ENCODE results near the gene MC1R. TPM values are rescaled to one million over a fixed set of nuclear protein-coding genes. Genes with fewer than 3 reads are reported as not detected.

The MC1R gene
- total RNA-seq, 1 donor from 2014 or later, result 1.6 TPM

DNA sequence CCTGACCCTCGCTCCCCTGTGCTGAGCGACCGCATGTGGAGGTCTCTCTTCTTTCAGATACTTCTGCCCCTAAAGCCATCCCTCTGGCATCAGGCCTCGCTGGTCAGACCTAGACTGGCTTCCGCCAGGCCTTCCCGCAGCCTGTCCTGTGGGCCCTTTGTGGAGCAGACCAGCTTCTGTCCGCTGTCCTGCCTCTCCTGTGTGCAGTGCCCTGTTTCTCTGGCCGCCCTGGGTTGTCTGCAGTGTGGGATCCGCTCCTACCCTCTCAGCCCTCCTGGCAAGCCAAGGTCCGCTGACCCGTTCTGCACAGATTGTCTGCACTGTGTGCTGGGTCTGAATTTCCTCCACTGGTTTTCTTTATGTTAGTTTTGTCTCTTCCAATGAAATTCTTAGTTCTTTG lies 21.5 kb upstream of the MC1R start:
- DNase-seq, result no peak

- DNase-seq, result no peak
Observed at GRCh38 chr16:89898201-89898967, 20.3 kb upstream of the MC1R start.

DNA sequence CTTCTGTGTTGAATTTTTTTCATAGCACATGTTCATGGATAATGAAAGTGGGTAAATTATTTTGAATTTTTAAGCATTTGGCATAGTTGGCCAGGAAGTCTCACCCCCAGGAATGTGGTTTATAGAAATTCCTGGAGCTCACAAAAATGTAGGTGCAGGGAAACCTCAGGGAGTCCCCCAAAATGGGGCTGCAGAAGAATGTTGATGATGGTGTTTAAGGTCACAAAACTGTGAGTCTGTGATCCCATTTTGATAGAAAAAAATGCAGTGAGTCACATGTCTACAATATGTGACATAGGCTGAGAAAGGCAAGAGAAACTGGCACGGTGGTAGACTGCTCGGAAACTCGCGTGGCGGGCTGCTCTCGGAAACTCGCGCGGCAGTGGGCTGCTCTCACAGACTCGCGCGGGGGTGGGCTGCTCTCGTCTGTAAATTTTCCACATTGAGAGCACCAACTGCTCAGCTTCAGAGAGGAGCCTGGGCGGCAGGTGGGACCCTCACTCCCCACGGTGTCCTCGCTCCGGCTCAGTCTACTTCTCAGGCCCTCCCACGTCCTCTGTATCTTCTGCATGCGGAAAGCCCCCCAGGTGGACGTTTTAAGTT lies 18.7 kb upstream of the MC1R start:
- no peak for DNase-seq

- DNase-seq, result no peak
Observed at GRCh38 chr16:89900885-89901284, 17.8 kb upstream of the MC1R start.

DNA sequence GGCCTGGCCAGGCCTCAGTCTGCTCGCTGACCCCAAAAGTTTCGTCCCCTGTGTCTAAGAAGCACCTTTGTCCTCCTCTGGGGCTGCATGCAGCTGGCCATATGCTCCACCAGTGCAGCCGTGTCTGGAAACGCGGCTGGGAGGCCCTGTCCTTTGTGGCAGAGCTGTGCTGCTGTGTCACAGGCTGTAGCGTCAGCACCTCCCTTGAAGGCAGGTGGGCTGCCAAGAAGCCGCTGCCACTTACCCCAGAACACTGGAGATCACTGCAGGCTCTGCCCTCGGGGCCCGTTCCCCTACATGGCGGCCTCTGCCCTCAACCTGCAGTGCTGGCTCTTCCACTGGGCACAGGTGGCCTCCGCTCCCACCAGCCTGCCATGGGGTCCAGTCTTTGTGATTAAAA lies 15.7 kb upstream of the MC1R start:
- DNase-seq, result no peak

GRCh38 chr16:89903908-89904515 lies 14.7 kb upstream of the MC1R start:
- no peak for DNase-seq

- DNase-seq, result no peak
Observed at GRCh38 chr16:89904606-89905510, 13.8 kb upstream of the MC1R start.

- no peak for DNase-seq
Observed at GRCh38 chr16:89905511-89906139, 13.0 kb upstream of the MC1R start.

DNA sequence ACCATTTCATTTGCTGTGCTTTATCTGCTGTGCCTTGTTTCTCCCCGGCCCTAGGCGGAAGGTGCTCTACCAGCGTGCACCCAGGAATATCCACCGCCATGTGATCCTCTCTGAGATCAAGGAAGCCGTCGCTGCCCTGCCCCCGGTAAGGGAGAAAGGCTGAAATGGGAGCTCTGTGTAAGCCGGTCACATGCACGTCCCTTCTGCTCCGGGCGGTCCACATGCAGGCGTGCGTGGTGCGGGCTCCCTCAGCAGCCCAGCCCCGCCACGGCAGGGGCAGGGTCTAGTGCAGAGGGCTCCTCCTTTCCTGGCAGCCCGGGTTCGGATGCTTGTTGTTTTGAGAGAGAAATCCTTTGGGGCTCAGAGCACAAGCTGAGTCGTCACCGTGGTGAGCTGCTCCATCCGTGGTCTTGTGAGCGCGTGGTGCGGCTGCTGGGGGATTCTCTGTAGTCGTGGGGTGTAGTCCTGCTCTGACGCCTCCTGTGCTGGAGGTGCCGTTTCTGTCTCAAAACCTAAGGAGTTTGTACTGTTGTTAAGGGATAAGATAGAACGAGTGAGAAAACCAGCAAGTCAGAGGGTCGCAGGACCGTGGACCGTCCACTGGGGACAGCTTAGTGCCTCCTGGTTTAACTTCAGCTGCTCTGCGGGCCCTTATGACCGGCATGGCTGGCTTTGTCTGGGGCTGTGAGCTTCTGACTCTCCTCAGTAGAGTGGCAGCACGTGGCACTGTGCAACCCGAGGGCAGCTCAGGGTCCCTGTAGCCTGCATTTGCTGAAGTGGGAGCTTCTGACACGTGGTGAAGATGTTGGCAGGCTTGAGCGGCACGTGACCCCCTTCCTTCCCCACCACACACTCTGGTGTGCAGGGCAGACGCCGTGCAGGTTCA lies 12.3 kb upstream of the MC1R start:
- no peak for DNase-seq

DNA sequence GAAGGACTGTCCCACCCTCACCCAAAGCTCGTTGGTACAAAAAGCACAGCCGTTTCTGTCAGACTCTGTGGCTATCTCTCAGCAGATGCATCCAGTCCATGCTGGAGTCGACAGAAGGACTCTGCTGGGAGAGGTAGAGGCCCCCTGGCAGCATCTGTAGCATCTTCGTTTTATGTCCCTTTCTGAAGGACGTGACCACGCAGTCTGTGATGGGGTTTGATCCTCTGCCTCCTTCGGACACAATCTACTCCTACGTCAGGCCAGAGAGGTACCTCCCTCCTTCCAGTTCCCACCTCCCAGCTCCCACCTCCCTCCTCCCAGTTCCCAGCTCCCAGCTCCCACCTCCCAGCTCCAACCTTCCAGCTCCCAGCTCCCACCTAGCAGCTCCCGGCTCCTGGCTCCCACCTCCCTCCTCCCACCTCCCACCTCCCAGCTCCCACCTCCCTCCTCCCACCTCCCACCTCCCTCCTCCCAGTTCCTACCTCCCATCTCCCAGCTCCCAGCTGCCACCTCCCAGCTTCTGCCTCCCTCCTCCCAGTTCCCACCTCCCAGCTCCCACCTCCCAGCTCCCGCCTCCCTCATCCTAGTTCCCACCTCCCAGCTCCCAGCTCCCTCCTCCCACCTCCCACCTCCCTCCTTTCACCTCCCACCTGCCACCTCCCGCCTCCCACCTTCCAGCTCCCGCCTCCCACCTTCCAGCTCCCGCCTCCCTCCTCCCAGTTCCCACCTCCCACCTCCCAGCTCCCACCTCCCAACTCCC lies 11.4 kb upstream of the MC1R start:
- DNase-seq, result no peak

DNA sequence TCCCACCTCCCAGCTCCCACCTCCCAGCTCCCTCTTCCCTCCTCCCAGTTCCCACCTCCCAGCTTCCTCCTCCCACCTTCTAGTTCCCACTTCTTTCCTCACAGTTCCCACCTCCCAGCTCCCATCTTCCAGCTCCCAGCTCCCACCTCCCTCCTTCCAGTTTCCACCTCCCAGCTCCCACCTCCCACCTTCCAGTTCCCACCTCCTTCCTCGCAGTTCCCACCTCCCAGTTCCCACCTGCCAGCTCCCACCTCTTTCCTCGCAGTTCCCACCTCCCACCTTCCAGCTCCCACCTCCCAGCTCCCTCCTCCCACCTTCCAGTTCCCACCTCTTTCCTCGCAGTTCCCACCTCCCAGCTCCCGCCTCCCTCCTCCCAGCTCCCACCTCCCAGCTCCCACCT lies 10.4 kb upstream of the MC1R start:
- no peak for DNase-seq

GRCh38 chr16:89909777-89910716 lies 8.6 kb upstream of the MC1R start:
- peak; percentile 69 for DNase-seq

DNA sequence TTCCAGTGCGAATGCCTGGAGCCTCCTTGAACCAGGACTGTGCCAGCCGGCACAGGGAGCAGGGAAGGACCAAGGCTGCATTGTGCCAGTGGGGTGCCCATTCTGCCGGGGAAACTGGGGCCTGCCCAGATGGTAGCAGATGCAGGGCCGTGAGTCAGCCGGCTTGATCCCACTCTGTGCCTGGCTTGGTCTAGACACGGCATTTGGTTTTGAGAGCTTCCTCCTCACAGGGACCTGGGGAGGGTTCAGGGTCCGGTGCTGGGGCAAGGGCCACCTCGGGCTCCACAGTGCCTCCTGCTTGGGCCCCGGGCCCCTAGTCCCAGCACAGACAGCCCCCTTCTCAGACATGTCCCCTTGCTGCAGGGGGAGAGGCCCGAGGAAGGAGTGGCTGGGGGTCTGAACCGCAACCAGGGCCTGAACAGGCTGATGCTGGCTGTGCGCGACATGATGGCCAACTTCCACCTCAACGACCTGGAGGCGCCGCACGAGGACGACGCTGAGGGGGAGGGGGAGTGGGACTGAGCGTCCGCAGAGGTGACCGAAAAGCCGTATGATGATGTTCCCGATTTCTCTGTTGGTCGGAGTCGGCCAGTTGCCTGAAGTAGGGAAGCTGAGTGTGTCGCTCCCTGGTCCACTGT lies 7.8 kb upstream of the MC1R start:
- no peak for DNase-seq

GRCh38 chr16:89911375-89911774 lies 7.3 kb upstream of the MC1R start:
- DNase-seq, result no peak

DNA sequence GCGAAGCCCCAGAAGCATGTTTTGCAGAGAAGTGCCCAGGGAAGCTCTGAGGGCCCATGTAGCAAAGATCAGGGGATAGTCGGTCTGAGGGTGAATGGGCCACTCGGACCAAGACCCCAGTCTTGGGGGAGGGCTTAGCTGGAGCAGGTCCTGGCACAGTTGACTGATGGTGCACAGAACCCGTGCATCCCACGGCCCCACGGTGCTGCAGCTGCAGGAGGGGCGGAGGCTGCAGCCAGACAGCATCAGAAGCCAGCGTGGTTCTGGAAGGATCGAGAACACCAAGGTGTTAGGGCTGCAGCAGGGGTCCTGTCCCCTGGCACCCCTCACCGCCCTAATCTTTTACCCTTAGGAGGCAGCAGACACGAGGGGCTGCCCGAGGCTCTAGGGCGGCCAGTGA lies 6.5 kb upstream of the MC1R start:
- DNase-seq, result no peak

DNA sequence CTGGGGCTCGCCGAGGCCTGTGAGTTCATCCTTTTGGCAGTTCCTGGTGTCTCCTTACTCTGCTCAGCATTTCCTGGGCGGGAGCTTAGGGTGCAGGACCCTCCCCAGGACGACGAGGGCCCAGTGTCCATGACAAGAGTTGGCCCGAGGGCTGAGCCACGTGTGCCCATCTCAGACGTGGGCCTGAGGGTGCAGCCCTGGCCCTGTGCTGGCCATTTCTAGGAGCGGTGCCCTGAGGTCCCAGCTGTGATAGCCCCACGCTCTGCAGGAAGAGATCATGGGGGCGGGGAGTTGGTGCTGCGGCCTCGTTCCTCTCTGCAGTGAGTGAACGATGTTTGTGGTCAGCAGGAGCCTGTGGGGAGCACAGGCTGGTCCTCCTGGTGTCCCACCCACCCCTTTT lies 6.0 kb upstream of the MC1R start:
- DNase-seq, result no peak

GRCh38 chr16:89913408-89914387 lies 5.0 kb upstream of the MC1R start:
- DNase-seq, result no peak

Measured in tongue (tissue), 2 donors.